Occipital lobe (tissue), 3 donors: Measurements from ENCODE around the gene TOP2B. TPM values are rescaled to one million over a fixed set of nuclear protein-coding genes. Genes with fewer than 3 reads are reported as not detected.

Source experiments
- DNase-seq: peaks from one replicate; lab custom pipeline; 2025; lab: John Stamatoyannopoulos, UW
- small RNA-seq: library from RNA; depleted of rRNA; stranded (forward); fragments of <200 nt; gene quantifications from one replicate; pipeline ENCODE3, GENCODE V24; 2014
- total RNA-seq: library from RNA; depleted of rRNA; stranded (reverse); fragments of >200 nt; gene quantifications from one replicate; pipeline ENCODE4 v1.2.3, GENCODE V29; 2014

Gene TOP2B
- total RNA-seq, 1 donor from 2014 or later: 433 TPM

GRCh38 chr3:25563601-25564000 lies 101.1 kb downstream of the TOP2B start:
- no peak for DNase-seq

GRCh38 chr3:25558796-25559195 lies 105.9 kb downstream of the TOP2B start:
- DNase-seq: no peak

GRCh38 chr3:25558121-25558520 lies 106.6 kb downstream of the TOP2B start:
- no peak for DNase-seq

- no peak for DNase-seq
These were observed 107.0 kb downstream of the TOP2B start for GRCh38 chr3:25557694-25558093.

GRCh38 chr3:25556447-25556846 lies 108.3 kb downstream of the TOP2B start:
- DNase-seq: no peak

GRCh38 chr3:25555695-25556437 lies 108.8 kb downstream of the TOP2B start:
- DNase-seq: no peak

GRCh38 chr3:25554376-25554775 lies 110.3 kb downstream of the TOP2B start:
- DNase-seq: no peak

- DNase-seq: no peak
These were observed 112.5 kb downstream of the TOP2B start for GRCh38 chr3:25552251-25552650.

- DNase-seq: no peak
These were observed 115.9 kb downstream of the TOP2B start for GRCh38 chr3:25548836-25549235.

- no peak for DNase-seq
These were observed 116.6 kb downstream of the TOP2B start for GRCh38 chr3:25547943-25548674.

Small RNAs within 50 kb of the gene (small RNA-seq; reads per million reads assigned to genes)
- gene CRIP1P2 (not detected), gene RF01161 (not detected), gene RF02271 (not detected)

Other genes starting within 250 kb of the TOP2B start
- 13.4 TPM for gene RARB, start 236.6 kb downstream of the TOP2B start, total RNA-seq
- 34.0 TPM for gene NGLY1, start 118.5 kb upstream of the TOP2B start, total RNA-seq
- gene OXSM, start 125.2 kb upstream of the TOP2B start, total RNA-seq: 9.0 TPM